NCI-H345 (cell line): ENCODE measurements around the gene COL6A3.

ENCODE experiments used
- DNase-seq: peaks from one replicate; lab custom pipeline; 2025; lab: John Stamatoyannopoulos, UW

The COL6A3 gene

GRCh38 chr2:237294460-237294859 lies 119.5 kb downstream of the COL6A3 start:
- no peak for DNase-seq

- DNase-seq: no peak
Measured at GRCh38 chr2:237293978-237294377, 120.0 kb downstream of the COL6A3 start.

- DNase-seq: peak; percentile 96
Measured at GRCh38 chr2:237291138-237291792, 122.7 kb downstream of the COL6A3 start.

GRCh38 chr2:237290261-237290660 lies 123.7 kb downstream of the COL6A3 start:
- peak; percentile 16 for DNase-seq

GRCh38 chr2:237289139-237289538 lies 124.8 kb downstream of the COL6A3 start:
- DNase-seq: peak; percentile 6

GRCh38 chr2:237287872-237288271 lies 126.1 kb downstream of the COL6A3 start:
- DNase-seq: no peak

GRCh38 chr2:237283131-237283928 lies 130.6 kb downstream of the COL6A3 start:
- DNase-seq: no peak

GRCh38 chr2:237282568-237283128 lies 131.3 kb downstream of the COL6A3 start:
- no peak for DNase-seq

GRCh38 chr2:237281836-237282306 lies 132.1 kb downstream of the COL6A3 start:
- no peak for DNase-seq

- DNase-seq: no peak
Measured at GRCh38 chr2:237280939-237281338, 133.0 kb downstream of the COL6A3 start.

GRCh38 chr2:237280229-237280628 lies 133.7 kb downstream of the COL6A3 start:
- no peak for DNase-seq

GRCh38 chr2:237279012-237279768 lies 134.8 kb downstream of the COL6A3 start:
- no peak for DNase-seq

GRCh38 chr2:237278568-237278967 lies 135.4 kb downstream of the COL6A3 start:
- DNase-seq: no peak

GRCh38 chr2:237276716-237277490 lies 137.1 kb downstream of the COL6A3 start:
- DNase-seq: no peak
